Stomach (tissue), 4 donors: ENCODE measurements around the gene CRTAC1.

ENCODE experiments used
- POLR2A ChIP-seq, 4 donors: fragments of 450-650 bp; IDR thresholded peaks; one replicate each; pipeline ENCODE4 v1.6.1; 2016; ENCODE audit warnings: antibody characterized with exemption in 4 of 4, control low read depth in 2 of 4, mild to moderate bottlenecking in 1 of 4, moderate library complexity in 1 of 4
- POLR2AphosphoS5 ChIP-seq, 3 donors: sonication (generic); formaldehyde crosslinking; IDR thresholded peaks; one replicate each; pipeline ENCODE4 v1.6.1; 2016; ENCODE audit warnings: antibody characterized with exemption in 3 of 3
- TF ChIP-seq, protein P1 (sequence below), 7 experiments: fragments of 450-650 bp in 4 of 7; fragments of 200-600 bp in 3 of 7; sonication (generic) in 3 of 7; IDR thresholded peaks; one replicate each; pipeline ENCODE4 v1.5.1; 2016 to 2019; ENCODE audit warnings: antibody characterized with exemption in 7 of 7, control low read depth in 2 of 7, mild to moderate bottlenecking in 1 of 7

- TF ChIP-seq, protein P1, sequence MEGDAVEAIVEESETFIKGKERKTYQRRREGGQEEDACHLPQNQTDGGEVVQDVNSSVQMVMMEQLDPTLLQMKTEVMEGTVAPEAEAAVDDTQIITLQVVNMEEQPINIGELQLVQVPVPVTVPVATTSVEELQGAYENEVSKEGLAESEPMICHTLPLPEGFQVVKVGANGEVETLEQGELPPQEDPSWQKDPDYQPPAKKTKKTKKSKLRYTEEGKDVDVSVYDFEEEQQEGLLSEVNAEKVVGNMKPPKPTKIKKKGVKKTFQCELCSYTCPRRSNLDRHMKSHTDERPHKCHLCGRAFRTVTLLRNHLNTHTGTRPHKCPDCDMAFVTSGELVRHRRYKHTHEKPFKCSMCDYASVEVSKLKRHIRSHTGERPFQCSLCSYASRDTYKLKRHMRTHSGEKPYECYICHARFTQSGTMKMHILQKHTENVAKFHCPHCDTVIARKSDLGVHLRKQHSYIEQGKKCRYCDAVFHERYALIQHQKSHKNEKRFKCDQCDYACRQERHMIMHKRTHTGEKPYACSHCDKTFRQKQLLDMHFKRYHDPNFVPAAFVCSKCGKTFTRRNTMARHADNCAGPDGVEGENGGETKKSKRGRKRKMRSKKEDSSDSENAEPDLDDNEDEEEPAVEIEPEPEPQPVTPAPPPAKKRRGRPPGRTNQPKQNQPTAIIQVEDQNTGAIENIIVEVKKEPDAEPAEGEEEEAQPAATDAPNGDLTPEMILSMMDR (IDR thresholded peaks at IDR 0.05) = no peak
- TF ChIP-seq POLR2A (IDR thresholded peaks at IDR 0.05) (no peak), POLR2AphosphoS5 (IDR thresholded peaks at IDR 0.05) (no peak)
Measured at GRCh38 chr10:97821308-97822038, 208.9 kb downstream of the CRTAC1 start.
